Muscle layer of duodenum (tissue), 2 donors: ENCODE measurements around the gene XPO1.
"Not testable (repeated sequence)": the region's sequence is repeated elsewhere in the genome, so short reads cannot be mapped to it uniquely, and the experiment has no call there.

Source experiments
- H3K27ac ChIP-seq: one replicate; pipeline ENCODE4 v1.7.0; 2013; ENCODE audit warnings: mild to moderate bottlenecking, low read length
- H3K27me3 ChIP-seq: one replicate; pipeline ENCODE4 v1.7.0; 2013; ENCODE audit warnings: low read depth, mild to moderate bottlenecking, control low read depth, low read length
- H3K36me3 ChIP-seq, 2 donors: one replicate each; pipeline ENCODE4 v1.7.0; 2013; ENCODE audit warnings: low read length in 2 of 2, control low read depth in 1 of 2, mild to moderate bottlenecking in 1 of 2; ENCODE audit not compliant: insufficient read depth in 2 of 2, control insufficient read depth in 1 of 2
- H3K4me1 ChIP-seq, 2 donors: one replicate each; pipeline ENCODE4 v1.7.0; 2013; ENCODE audit warnings: low read length in 2 of 2, mild to moderate bottlenecking in 2 of 2, control low read depth in 1 of 2, moderate library complexity in 1 of 2; ENCODE audit not compliant: insufficient read depth in 2 of 2, control insufficient read depth in 1 of 2
- H3K4me3 ChIP-seq, 2 donors: one replicate each; pipeline ENCODE4 v1.7.0; 2013; ENCODE audit warnings: low read length in 2 of 2, low read depth in 1 of 2, mild to moderate bottlenecking in 1 of 2
- H3K9me3 ChIP-seq, 2 donors: one replicate each; pipeline ENCODE4 v1.7.0; 2013; ENCODE audit warnings: low read length in 2 of 2, control low read depth in 1 of 2, mild to moderate bottlenecking in 1 of 2; ENCODE audit not compliant: control insufficient read depth in 1 of 2
- donor health status: healthy.

Gene XPO1

GRCh38 chr2:61538200-61538919 lies at the start of gene XPO1:
XPO1 (minus strand) TSS chr2:61538356; CDS start chr2:61533897, 4,459 bp downstream.
- Histone ChIP-seq H3K27me3 (no peaks in the 10 kb centered on the region), H3K27ac (peak within 1 kb of the TSS; percentile 98), H3K36me3 (peaks cover 0 to 4% of the 10 kb centered on the region in 2 donors), H3K4me1 (peaks cover 16 to 18% of the 10 kb centered on the region in 2 donors), H3K4me3 (peak within 1 kb of the TSS; percentile 84 to 94), H3K9me3 (no peaks in the 10 kb centered on the region)

GRCh38 chr2:61586928-61587327 lies 48.8 kb upstream of the XPO1 start:
- H3K36me3 ChIP-seq, H3K9me3 ChIP-seq, H3K4me3 ChIP-seq, H3K27ac ChIP-seq, H3K4me1 ChIP-seq, H3K27me3 ChIP-seq: not testable (repeated sequence)

- H3K36me3 ChIP-seq, result no peaks in the 10 kb centered on the region
- no peak overlapping the region for H3K27ac ChIP-seq
- no peaks in the 10 kb centered on the region for H3K27me3 ChIP-seq
- H3K9me3 ChIP-seq, result no peaks in the 10 kb centered on the region
- no peaks in the 10 kb centered on the region for H3K4me1 ChIP-seq
- H3K4me3 ChIP-seq, result no peak overlapping the region
Measured at GRCh38 chr2:61585383-61585782, 47.2 kb upstream of the XPO1 start.

GRCh38 chr2:61584368-61584767 lies 46.2 kb upstream of the XPO1 start:
- not testable (repeated sequence) for H3K4me1 ChIP-seq, H3K4me3 ChIP-seq, H3K27ac ChIP-seq, H3K27me3 ChIP-seq, H3K9me3 ChIP-seq, H3K36me3 ChIP-seq

GRCh38 chr2:61582165-61582564 lies 44.0 kb upstream of the XPO1 start:
- H3K4me3 ChIP-seq, result no peak overlapping the region

GRCh38 chr2:61581716-61582115 lies 43.6 kb upstream of the XPO1 start:
- no peaks in the 10 kb centered on the region for H3K27me3 ChIP-seq
- no peak overlapping the region for H3K27ac ChIP-seq
- H3K4me3 ChIP-seq, result no peak overlapping the region
- no peaks in the 10 kb centered on the region for H3K36me3 ChIP-seq
- no peaks in the 10 kb centered on the region for H3K9me3 ChIP-seq
- no peaks in the 10 kb centered on the region for H3K4me1 ChIP-seq

More at GRCh38 chr2:61582165-61582564, 44.0 kb upstream of the XPO1 start:
- Histone ChIP-seq H3K4me1 (no peaks in the 10 kb centered on the region), H3K9me3 (no peaks in the 10 kb centered on the region), H3K27me3 (no peaks in the 10 kb centered on the region), H3K36me3 (no peaks in the 10 kb centered on the region), H3K27ac (no peak overlapping the region)

GRCh38 chr2:61575447-61575859 lies 37.3 kb upstream of the XPO1 start:
- H3K36me3 ChIP-seq, result no peaks in the 10 kb centered on the region
- H3K9me3 ChIP-seq, result no peaks in the 10 kb centered on the region
- H3K4me1 ChIP-seq, result no peaks in the 10 kb centered on the region
- no peak overlapping the region for H3K4me3 ChIP-seq
- H3K27me3 ChIP-seq, result no peaks in the 10 kb centered on the region
- no peak overlapping the region for H3K27ac ChIP-seq

- H3K27ac ChIP-seq, result no peak overlapping the region
- H3K27me3 ChIP-seq, result no peaks in the 10 kb centered on the region
- H3K4me1 ChIP-seq, result no peaks in the 10 kb centered on the region
- H3K36me3 ChIP-seq, result no peaks in the 10 kb centered on the region
- no peaks in the 10 kb centered on the region for H3K9me3 ChIP-seq
- no peak overlapping the region for H3K4me3 ChIP-seq
Measured at GRCh38 chr2:61566566-61566965, 28.4 kb upstream of the XPO1 start.

- Histone ChIP-seq H3K4me3 (no peak overlapping the region), H3K27ac (no peak overlapping the region), H3K9me3 (no peaks in the 10 kb centered on the region), H3K27me3 (no peaks in the 10 kb centered on the region), H3K4me1 (no peaks in the 10 kb centered on the region), H3K36me3 (no peaks in the 10 kb centered on the region)
Measured at GRCh38 chr2:61562615-61563014, 24.5 kb upstream of the XPO1 start.

- no peaks in the 10 kb centered on the region for H3K9me3 ChIP-seq
- no peaks in the 10 kb centered on the region for H3K4me1 ChIP-seq
- no peak overlapping the region for H3K4me3 ChIP-seq
- H3K27me3 ChIP-seq, result no peaks in the 10 kb centered on the region
- H3K27ac ChIP-seq, result no peak overlapping the region
- H3K36me3 ChIP-seq, result no peaks in the 10 kb centered on the region
Measured at GRCh38 chr2:61558160-61558559, 20.0 kb upstream of the XPO1 start.

- H3K27me3 ChIP-seq, result no peaks in the 10 kb centered on the region
- H3K36me3 ChIP-seq, result no peaks in the 10 kb centered on the region
- H3K9me3 ChIP-seq, result no peaks in the 10 kb centered on the region
- no peak overlapping the region for H3K27ac ChIP-seq
- no peak overlapping the region for H3K4me3 ChIP-seq
- H3K4me1 ChIP-seq, result no peaks in the 10 kb centered on the region
Measured at GRCh38 chr2:61557381-61557780, 19.2 kb upstream of the XPO1 start.

GRCh38 chr2:61554604-61555003 lies 16.4 kb upstream of the XPO1 start:
- H3K27me3 ChIP-seq, result no peaks in the 10 kb centered on the region
- H3K4me3 ChIP-seq, result no peak overlapping the region
- H3K27ac ChIP-seq, result no peak overlapping the region
- H3K36me3 ChIP-seq, result no peaks in the 10 kb centered on the region
- no peaks in the 10 kb centered on the region for H3K4me1 ChIP-seq
- H3K9me3 ChIP-seq, result no peaks in the 10 kb centered on the region
